Hippocampal formation (tissue), 2 donors: ENCODE results near the gene ZMYND15.
"Not testable (repeated sequence)": the region's sequence is repeated elsewhere in the genome, so short reads cannot be mapped to it uniquely, and the experiment has no call there.

Experiments
- DNase-seq, 2 donors: peaks; one replicate each; lab custom pipeline; 2025; lab: John Stamatoyannopoulos, UW

The ZMYND15 gene

GRCh38 chr17:4739122-4740024 lies at the start of gene ZMYND15, which contains the start of gene CXCL16:
ZMYND15 (plus strand) TSS chr17:4739833; CDS start chr17:4740549, 716 bp downstream.
CXCL16 (minus strand) TSS chr17:4739928; CDS start chr17:4739339, 589 bp downstream.
- no peak for DNase-seq

- not testable (repeated sequence) for DNase-seq
Observed at GRCh38 chr17:4689872-4690271, 49.8 kb upstream of the ZMYND15 start.

GRCh38 chr17:4690745-4691144 lies 48.9 kb upstream of the ZMYND15 start:
- DNase-seq = no peak

GRCh38 chr17:4691686-4692085 lies 47.9 kb upstream of the ZMYND15 start:
- DNase-seq = no peak

GRCh38 chr17:4693416-4693815 lies 46.2 kb upstream of the ZMYND15 start:
- DNase-seq = no peak

GRCh38 chr17:4696437-4696805 lies 43.2 kb upstream of the ZMYND15 start:
- no peak for DNase-seq

- DNase-seq = not testable (repeated sequence)
Observed at GRCh38 chr17:4699401-4700056, 40.1 kb upstream of the ZMYND15 start.

GRCh38 chr17:4701116-4701515 lies 38.5 kb upstream of the ZMYND15 start:
- no peak for DNase-seq

GRCh38 chr17:4703330-4703691 lies 36.3 kb upstream of the ZMYND15 start:
- no peak for DNase-seq

GRCh38 chr17:4704574-4704907 lies 35.1 kb upstream of the ZMYND15 start:
- not testable (repeated sequence) for DNase-seq

- DNase-seq = no peak
Observed at GRCh38 chr17:4704991-4705390, 34.6 kb upstream of the ZMYND15 start.

- no peak for DNase-seq
Observed at GRCh38 chr17:4706121-4706520, 33.5 kb upstream of the ZMYND15 start.

- DNase-seq = peak in 1 of 2 donors; percentile 18
Observed at GRCh38 chr17:4708436-4708835, 31.2 kb upstream of the ZMYND15 start.

- peak; percentile 97 to 98 for DNase-seq
Observed at GRCh38 chr17:4709794-4710692, 29.6 kb upstream of the ZMYND15 start, which contains the start of gene ARRB2. ARRB2 (plus strand) TSS chr17:4710632; CDS start chr17:4710722, 90 bp downstream.

- DNase-seq = peak in 1 of 2 donors; percentile 41
Observed at GRCh38 chr17:4710693-4711634, 28.7 kb upstream of the ZMYND15 start.

- DNase-seq = peak in 1 of 2 donors; percentile 41
Observed at GRCh38 chr17:4711661-4712181, 27.9 kb upstream of the ZMYND15 start.

GRCh38 chr17:4712526-4712925 lies 27.1 kb upstream of the ZMYND15 start:
- no peak for DNase-seq

GRCh38 chr17:4714340-4715062 lies 25.1 kb upstream of the ZMYND15 start:
- DNase-seq = not testable (repeated sequence)

- DNase-seq = no peak
Observed at GRCh38 chr17:4715063-4715744, 24.4 kb upstream of the ZMYND15 start.
